Activated CD4-positive, CD25-positive, alpha-beta regulatory T cell (primary cell): ENCODE results near the gene KIF6.

Source experiments
- DNase-seq, 4 experiments: peaks; one replicate each; lab custom pipeline; 2025; lab: John Stamatoyannopoulos, UW

The KIF6 gene

DNA sequence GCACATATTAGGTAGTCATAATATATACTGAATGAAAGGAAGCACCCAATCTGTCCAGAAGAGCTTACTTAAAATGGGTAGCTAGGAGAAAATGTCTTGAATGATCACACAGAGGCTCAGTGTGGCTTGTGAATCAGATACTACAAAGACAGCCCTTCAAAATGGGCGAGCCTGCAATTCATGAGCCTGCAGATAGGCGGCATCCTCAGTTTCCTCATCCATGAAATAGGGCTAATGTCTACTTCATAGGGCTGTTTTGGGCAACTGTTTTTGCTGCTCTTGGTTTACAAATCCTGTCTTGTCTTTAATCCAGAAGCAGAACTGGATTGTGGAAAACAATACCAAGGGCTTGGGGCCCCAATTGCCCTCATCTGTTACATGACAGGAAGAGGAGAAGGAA is 273.4 kb downstream of the KIF6 start:
- DNase-seq: no peak

GRCh38 chr6:39449022-39449421 is 276.2 kb downstream of the KIF6 start:
- DNase-seq: no peak

DNA sequence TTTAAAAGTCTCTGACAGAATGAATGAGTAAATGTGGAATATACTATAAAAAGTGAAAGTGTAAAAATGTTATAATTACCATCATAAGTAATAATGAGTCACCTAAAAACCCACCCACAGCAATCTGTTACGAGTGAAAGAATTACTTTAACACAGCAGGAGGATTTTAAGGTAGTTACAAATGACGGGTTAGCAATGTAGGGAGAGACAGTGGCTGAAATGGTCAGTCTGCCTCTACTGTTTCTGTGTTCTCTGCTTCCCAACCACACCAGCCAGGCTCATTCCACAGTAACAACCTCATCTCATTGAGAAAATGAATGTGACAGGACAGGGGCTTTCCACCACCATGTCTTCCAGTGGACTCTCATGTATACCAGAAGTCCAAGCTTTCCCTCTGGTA is 278.3 kb downstream of the KIF6 start:
- DNase-seq: no peak

- no peak for DNase-seq
Measured at GRCh38 chr6:39445667-39446066, 279.5 kb downstream of the KIF6 start.

GRCh38 chr6:39444479-39445019 is 280.7 kb downstream of the KIF6 start:
- no peak for DNase-seq

- no peak for DNase-seq
Measured at GRCh38 chr6:39441986-39442385, 283.2 kb downstream of the KIF6 start.

- DNase-seq: no peak
Measured at GRCh38 chr6:39441301-39441700, 283.9 kb downstream of the KIF6 start.

DNA sequence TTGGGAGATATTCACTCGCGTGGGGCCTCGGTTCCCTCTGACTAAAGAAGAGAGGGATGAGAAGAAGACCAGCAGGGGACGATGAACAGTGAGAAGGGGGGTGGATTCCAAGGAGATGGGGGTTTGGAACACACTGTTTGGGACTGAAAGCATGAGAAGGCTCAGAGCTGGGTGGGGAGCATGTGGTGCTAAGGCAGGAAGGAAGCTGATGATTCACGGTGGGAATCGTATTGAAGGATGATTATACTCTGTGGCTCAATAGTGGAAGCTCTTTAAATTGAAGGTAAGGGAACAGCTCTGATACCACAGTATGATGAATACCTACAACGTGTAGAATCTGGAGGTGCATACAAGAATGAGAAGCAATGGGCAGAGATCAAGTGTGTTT is 285.2 kb downstream of the KIF6 start:
- DNase-seq: no peak

GRCh38 chr6:39439342-39440038 is 285.7 kb downstream of the KIF6 start:
- DNase-seq: no peak

DNA sequence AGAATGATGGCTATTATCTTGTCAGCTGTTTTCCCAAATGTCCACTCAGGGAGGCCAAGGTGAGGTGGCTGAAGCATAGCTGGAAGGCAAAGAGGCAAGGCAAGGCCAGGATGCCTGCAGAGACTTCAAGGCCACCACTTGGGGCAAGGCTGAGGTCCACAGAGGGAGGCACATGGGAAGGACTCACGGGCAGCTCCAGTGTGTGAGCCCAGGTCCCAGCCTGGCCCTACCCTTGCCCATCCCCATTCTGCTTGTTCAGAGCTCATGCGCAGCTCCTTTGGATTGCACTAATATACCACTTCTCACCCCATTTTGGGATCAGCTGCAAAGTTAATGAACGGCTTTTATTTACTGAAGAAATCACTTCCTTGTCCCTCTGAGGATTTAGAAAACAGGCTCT is 291.6 kb downstream of the KIF6 start:
- DNase-seq: no peak

- no peak for DNase-seq
Measured at GRCh38 chr6:39432330-39433025, 292.7 kb downstream of the KIF6 start.

- DNase-seq: no peak
Measured at GRCh38 chr6:39430871-39431523, 294.2 kb downstream of the KIF6 start.

GRCh38 chr6:39430446-39430845 is 294.8 kb downstream of the KIF6 start:
- DNase-seq: no peak

DNA sequence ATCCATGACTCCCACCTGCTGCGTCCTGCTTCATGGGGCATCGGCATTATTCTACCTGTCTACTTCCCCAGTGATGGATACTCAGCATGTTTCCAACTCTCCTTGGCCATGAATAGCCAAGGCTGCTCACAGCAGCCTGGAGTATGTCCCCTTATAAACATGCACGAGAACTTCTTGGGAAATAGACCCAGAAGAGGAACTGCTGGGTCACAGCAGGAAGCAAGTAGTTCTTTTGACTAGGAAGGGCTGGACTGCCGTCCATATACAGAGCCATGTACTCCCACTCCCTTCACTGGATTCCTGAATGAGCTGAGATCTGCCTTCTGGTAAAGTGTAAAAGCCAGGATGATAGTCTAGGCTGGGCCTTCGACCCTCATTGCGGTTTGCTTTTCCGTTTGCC is 296.4 kb downstream of the KIF6 start:
- DNase-seq: no peak

- DNase-seq: no peak
Measured at GRCh38 chr6:39428152-39428551, 297.1 kb downstream of the KIF6 start.

GRCh38 chr6:39426073-39426456 is 299.1 kb downstream of the KIF6 start:
- no peak for DNase-seq

DNA sequence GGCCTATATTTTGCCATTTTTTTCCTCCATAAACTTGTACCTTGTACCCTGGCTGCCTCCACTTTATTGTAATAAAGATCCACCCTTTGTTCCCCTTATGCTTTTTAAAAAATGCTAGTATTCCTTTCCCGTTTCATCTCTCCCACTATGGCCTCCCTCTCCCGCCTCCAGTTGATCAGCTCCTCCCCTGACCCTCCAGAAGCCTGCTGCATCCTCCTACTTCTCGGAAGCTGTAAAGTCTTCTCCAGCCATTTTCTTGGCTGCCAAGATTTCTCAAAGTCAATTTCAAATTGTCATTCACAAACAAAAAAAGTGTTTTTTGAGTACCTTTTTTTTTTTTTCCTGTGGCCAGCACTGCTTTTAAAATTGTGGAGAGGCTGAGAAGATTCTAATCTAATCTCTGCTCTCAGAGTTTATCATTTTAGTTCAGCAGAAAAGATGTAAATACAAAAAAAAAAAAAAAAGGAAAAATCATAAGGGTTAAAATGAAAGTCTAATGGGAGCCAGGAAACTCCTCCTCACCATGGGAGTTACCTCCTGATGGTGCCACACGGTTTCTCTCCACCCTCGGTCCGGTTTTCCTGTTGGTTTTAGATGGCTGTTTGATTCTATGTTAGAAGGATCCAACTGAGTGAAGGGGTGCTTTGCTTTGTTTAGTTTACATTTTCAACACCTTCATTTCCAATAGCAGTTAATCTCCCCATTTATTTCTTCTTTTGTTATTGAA is 299.7 kb downstream of the KIF6 start:
- no peak for DNase-seq

- no peak for DNase-seq
Measured at GRCh38 chr6:39424831-39425230, 300.4 kb downstream of the KIF6 start.

GRCh38 chr6:39422238-39422637 is 303.0 kb downstream of the KIF6 start:
- no peak for DNase-seq

- DNase-seq: no peak
Measured at GRCh38 chr6:39421383-39422225, 303.6 kb downstream of the KIF6 start.
